WTC11 (cell line): ENCODE results near the gene RYR1.

Experiments used
- CREB1 ChIP-seq: sonication (generic); formaldehyde crosslinking; IDR thresholded peaks from 2 replicates; pipeline ENCODE4 v1.8.0; 2023; ENCODE audit warnings: mild to moderate bottlenecking, missing genetic modification reagents
- ZNF232 ChIP-seq: sonication (generic); formaldehyde crosslinking; IDR thresholded peaks from 2 replicates; pipeline ENCODE4 v1.8.0; 2022; ENCODE audit warnings: mild to moderate bottlenecking, missing genetic modification reagents
- ZSCAN18 ChIP-seq: fragments of 250-450 bp; sonication (Bioruptor Pico); IDR thresholded peaks from 2 replicates; pipeline ENCODE4 v2.1.2; 2022; ENCODE audit warnings: mild to moderate bottlenecking, moderate library complexity

GRCh38 chr19:38614289-38614688 lies 180.8 kb downstream of the RYR1 start:
- TF ChIP-seq CREB1: no peak
- no peak for TF ChIP-seq ZSCAN18
- TF ChIP-seq ZNF232 (CRISPR knock-in tag): no peak
